ENCODE results near the gene NPAS3. TPM values are rescaled to one million over a fixed set of nuclear protein-coding genes. Genes with fewer than 3 reads are reported as not detected.

The NPAS3 gene
- total RNA-seq, 1 experiment from 2014 or later: not detected

DNA sequence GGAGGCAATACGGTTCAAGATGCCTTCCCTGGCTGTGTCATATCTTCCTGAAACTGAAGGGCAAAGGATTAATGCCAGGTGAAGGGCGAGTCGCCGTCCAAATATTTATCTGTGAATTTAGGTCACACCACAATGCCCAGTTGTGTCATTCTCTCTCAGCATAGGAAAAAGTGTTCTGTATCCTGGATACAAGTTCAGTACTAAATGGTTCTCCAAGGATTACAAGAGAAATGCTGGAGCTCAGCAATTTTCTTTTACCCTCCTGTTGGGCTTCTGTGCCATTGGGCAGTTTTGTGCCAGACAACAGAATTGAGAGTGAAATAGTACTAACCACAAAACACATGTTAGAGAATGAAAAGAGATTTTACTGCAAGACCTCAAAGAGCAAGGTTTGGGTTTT, 518.3 kb downstream of the NPAS3 start:
- Histone ChIP-seq H3K4me1 (ENCODE audit: control insufficient read depth in 1 of 2, insufficient read depth in 2 of 2, low read length in 2 of 2) (no peaks in the 10 kb centered on the region), H3K27me3 (ENCODE audit: insufficient read depth, low read length) (no peaks in the 10 kb centered on the region; the same call in 1 of the 2 replicates), H3K79me2 (ENCODE audit: insufficient read depth, low read length) (no peaks in the 10 kb centered on the region), H3K4me2 (ENCODE audit: low read length) (no peak overlapping the region), H3K4me3 (replicated peaks in 1 of 2; ENCODE audit: low read depth in 1 of 2, low read length in 2 of 2) (no peak overlapping the region), H3K9ac (ENCODE audit: low read length) (no peak overlapping the region), H2AFZ (ENCODE audit: low read depth, low read length, poor library complexity, severe bottlenecking) (no peak overlapping the region), H4K20me1 (ENCODE audit: insufficient read depth) (no peaks in the 10 kb centered on the region), H3K9me2 (ENCODE audit: insufficient read depth) (no peaks in the 10 kb centered on the region), H3K36me3 (ENCODE audit: control insufficient read depth in 1 of 2, insufficient read depth in 2 of 2, low read length in 2 of 2) (no peaks in the 10 kb centered on the region), H3K27ac (ENCODE audit: low read depth, low read length) (no peak overlapping the region), H3K9me3 (ENCODE audit: control insufficient read depth in 1 of 2, insufficient read depth in 1 of 2, low read depth in 1 of 2, low read length in 2 of 2) (0 out of 4 replicates have a peak, but pooled peaks cover 0 to 4% of the 10 kb centered on the region in 2 experiments)
- ATAC-seq (no peak), DNase-seq (ENCODE audit: low read depth, low spot score) (no peak)
- RAD21 ChIA-PET (ENCODE audit: low non-redundant PET in 1 of 2, low total read pairs in 2 of 2, uncharacterized antibody in 2 of 2, unreplicated experiment in 2 of 2): no interaction called here
- TF ChIP-seq, protein P1, sequence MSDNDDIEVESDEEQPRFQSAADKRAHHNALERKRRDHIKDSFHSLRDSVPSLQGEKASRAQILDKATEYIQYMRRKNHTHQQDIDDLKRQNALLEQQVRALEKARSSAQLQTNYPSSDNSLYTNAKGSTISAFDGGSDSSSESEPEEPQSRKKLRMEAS (IDR thresholded peaks at IDR 0.05): no peak
- TF ChIP-seq FOSL1 (IDR thresholded peaks at IDR 0.05; ENCODE audit: low read depth): no peak
- no peak for TF ChIP-seq JUND (IDR thresholded peaks at IDR 0.05)
- no peak for TF ChIP-seq POLR2A (IDR thresholded peaks at IDR 0.05; ENCODE audit: borderline replicate concordance, extremely low read depth, insufficient read depth, insufficient read length)
- no peak for TF ChIP-seq TCF7L2 (IDR thresholded peaks at IDR 0.05; ENCODE audit: borderline replicate concordance, extremely low read depth, insufficient read depth, insufficient read length)
- no peak for TF ChIP-seq SP1 (IDR thresholded peaks at IDR 0.05; ENCODE audit: low read depth)
- TF ChIP-seq ZFX (IDR thresholded peaks at IDR 0.05): no peak
- no peak for TF ChIP-seq CBX3 (IDR thresholded peaks at IDR 0.05; ENCODE audit: low read depth)
- no peak for TF ChIP-seq ZNF274 (IDR thresholded peaks at IDR 0.05; ENCODE audit: low read depth, low read length)
- intact Hi-C loops (cut with micrococcal nuclease): no loop called here
- BruUV-seq (replicated peaks): no TSS peak
- CTCF ChIA-PET: no interaction called here
- POLR2A ChIA-PET: no interaction called here

DNA sequence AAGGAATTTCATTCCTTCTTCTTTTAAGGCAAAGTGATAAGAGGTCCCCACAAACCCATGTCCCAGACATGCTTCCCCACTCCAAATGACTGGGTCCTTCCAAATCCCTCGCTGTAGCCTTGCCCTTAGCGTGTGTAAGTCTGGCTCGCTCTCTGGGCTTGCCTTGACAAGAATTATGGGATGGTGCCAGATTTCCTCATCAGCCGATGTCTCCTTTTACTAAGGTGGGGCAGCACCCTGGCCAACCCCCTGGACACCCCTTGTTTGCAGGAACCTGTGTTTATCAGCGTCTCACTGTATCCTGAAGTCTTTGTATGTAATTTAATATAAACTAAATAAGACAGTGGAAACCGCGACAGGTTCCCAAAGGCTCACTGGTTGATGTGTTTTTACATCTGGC, 518.9 kb downstream of the NPAS3 start:
- Histone ChIP-seq H2AFZ (ENCODE audit: low read depth, low read length, poor library complexity, severe bottlenecking) (no peak overlapping the region), H3K4me1 (ENCODE audit: control insufficient read depth in 1 of 2, insufficient read depth in 2 of 2, low read length in 2 of 2) (no peaks in the 10 kb centered on the region), H3K4me2 (ENCODE audit: low read length) (no peak overlapping the region), H3K9me3 (ENCODE audit: control insufficient read depth in 1 of 2, insufficient read depth in 1 of 2, low read depth in 1 of 2, low read length in 2 of 2) (0 out of 4 replicates have a peak, but pooled peaks cover 0 to 4% of the 10 kb centered on the region in 2 experiments), H3K4me3 (replicated peaks in 1 of 2; ENCODE audit: low read depth in 1 of 2, low read length in 2 of 2) (no peak overlapping the region), H3K36me3 (ENCODE audit: control insufficient read depth in 1 of 2, insufficient read depth in 2 of 2, low read length in 2 of 2) (no peaks in the 10 kb centered on the region), H3K9ac (ENCODE audit: low read length) (no peak overlapping the region), H3K27ac (ENCODE audit: low read depth, low read length) (no peak overlapping the region), H3K9me2 (ENCODE audit: insufficient read depth) (no peaks in the 10 kb centered on the region), H3K27me3 (ENCODE audit: insufficient read depth, low read length) (no peaks in the 10 kb centered on the region; the same call in 1 of the 2 replicates), H3K79me2 (ENCODE audit: insufficient read depth, low read length) (no peaks in the 10 kb centered on the region), H4K20me1 (ENCODE audit: insufficient read depth) (no peaks in the 10 kb centered on the region)
- RAD21 ChIA-PET (ENCODE audit: low non-redundant PET in 1 of 2, low total read pairs in 2 of 2, uncharacterized antibody in 2 of 2, unreplicated experiment in 2 of 2): no interaction called here
- CTCF ChIA-PET: no interaction called here
- POLR2A ChIA-PET: no interaction called here
- intact Hi-C loops (cut with micrococcal nuclease): no loop called here
- ATAC-seq: no peak
- BruUV-seq (replicated peaks): no TSS peak
- DNase-seq (ENCODE audit: low read depth, low spot score): no peak
- TF ChIP-seq, protein P2, sequence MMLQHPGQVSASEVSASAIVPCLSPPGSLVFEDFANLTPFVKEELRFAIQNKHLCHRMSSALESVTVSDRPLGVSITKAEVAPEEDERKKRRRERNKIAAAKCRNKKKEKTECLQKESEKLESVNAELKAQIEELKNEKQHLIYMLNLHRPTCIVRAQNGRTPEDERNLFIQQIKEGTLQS (IDR thresholded peaks at IDR 0.05): no peak
- TF ChIP-seq CBX3 (IDR thresholded peaks at IDR 0.05; ENCODE audit: low read depth) (no peak), EZH2phosphoT487 (IDR thresholded peaks at IDR 0.05; ENCODE audit: borderline replicate concordance) (no peak), TCF7L2 (IDR thresholded peaks at IDR 0.05; ENCODE audit: borderline replicate concordance, extremely low read depth, insufficient read depth, insufficient read length) (no peak), JUND (IDR thresholded peaks at IDR 0.05) (no peak), RAD21 (IDR thresholded peaks at IDR 0.05; ENCODE audit: low read depth) (no peak), FOSL1 (IDR thresholded peaks at IDR 0.05; ENCODE audit: low read depth) (no peak), ZNF274 (IDR thresholded peaks at IDR 0.05; ENCODE audit: low read depth, low read length) (no peak), SRF (IDR thresholded peaks at IDR 0.05; ENCODE audit: low read depth) (no peak), CEBPB (IDR thresholded peaks at IDR 0.05; ENCODE audit: low read depth) (no peak), EGR1 (IDR thresholded peaks at IDR 0.05; ENCODE audit: low read depth) (no peak)
- TF ChIP-seq, protein P3, sequence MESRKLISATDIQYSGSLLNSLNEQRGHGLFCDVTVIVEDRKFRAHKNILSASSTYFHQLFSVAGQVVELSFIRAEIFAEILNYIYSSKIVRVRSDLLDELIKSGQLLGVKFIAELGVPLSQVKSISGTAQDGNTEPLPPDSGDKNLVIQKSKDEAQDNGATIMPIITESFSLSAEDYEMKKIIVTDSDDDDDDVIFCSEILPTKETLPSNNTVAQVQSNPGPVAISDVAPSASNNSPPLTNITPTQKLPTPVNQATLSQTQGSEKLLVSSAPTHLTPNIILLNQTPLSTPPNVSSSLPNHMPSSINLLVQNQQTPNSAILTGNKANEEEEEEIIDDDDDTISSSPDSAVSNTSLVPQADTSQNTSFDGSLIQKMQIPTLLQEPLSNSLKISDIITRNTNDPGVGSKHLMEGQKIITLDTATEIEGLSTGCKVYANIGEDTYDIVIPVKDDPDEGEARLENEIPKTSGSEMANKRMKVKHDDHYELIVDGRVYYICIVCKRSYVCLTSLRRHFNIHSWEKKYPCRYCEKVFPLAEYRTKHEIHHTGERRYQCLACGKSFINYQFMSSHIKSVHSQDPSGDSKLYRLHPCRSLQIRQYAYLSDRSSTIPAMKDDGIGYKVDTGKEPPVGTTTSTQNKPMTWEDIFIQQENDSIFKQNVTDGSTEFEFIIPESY (IDR thresholded peaks at IDR 0.05; ENCODE audit: extremely low read depth, insufficient replicate concordance, low read length): no peak
- TF ChIP-seq, protein P4, sequence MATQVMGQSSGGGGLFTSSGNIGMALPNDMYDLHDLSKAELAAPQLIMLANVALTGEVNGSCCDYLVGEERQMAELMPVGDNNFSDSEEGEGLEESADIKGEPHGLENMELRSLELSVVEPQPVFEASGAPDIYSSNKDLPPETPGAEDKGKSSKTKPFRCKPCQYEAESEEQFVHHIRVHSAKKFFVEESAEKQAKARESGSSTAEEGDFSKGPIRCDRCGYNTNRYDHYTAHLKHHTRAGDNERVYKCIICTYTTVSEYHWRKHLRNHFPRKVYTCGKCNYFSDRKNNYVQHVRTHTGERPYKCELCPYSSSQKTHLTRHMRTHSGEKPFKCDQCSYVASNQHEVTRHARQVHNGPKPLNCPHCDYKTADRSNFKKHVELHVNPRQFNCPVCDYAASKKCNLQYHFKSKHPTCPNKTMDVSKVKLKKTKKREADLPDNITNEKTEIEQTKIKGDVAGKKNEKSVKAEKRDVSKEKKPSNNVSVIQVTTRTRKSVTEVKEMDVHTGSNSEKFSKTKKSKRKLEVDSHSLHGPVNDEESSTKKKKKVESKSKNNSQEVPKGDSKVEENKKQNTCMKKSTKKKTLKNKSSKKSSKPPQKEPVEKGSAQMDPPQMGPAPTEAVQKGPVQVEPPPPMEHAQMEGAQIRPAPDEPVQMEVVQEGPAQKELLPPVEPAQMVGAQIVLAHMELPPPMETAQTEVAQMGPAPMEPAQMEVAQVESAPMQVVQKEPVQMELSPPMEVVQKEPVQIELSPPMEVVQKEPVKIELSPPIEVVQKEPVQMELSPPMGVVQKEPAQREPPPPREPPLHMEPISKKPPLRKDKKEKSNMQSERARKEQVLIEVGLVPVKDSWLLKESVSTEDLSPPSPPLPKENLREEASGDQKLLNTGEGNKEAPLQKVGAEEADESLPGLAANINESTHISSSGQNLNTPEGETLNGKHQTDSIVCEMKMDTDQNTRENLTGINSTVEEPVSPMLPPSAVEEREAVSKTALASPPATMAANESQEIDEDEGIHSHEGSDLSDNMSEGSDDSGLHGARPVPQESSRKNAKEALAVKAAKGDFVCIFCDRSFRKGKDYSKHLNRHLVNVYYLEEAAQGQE (IDR thresholded peaks at IDR 0.05; ENCODE audit: low read depth): no peak
